Measurements from ENCODE around the gene GZMH.
"Not testable (repeated sequence)": the region's sequence is repeated elsewhere in the genome, so short reads cannot be mapped to it uniquely, and the experiment has no call there.

The GZMH gene, protein sequence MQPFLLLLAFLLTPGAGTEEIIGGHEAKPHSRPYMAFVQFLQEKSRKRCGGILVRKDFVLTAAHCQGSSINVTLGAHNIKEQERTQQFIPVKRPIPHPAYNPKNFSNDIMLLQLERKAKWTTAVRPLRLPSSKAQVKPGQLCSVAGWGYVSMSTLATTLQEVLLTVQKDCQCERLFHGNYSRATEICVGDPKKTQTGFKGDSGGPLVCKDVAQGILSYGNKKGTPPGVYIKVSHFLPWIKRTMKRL

DNA sequence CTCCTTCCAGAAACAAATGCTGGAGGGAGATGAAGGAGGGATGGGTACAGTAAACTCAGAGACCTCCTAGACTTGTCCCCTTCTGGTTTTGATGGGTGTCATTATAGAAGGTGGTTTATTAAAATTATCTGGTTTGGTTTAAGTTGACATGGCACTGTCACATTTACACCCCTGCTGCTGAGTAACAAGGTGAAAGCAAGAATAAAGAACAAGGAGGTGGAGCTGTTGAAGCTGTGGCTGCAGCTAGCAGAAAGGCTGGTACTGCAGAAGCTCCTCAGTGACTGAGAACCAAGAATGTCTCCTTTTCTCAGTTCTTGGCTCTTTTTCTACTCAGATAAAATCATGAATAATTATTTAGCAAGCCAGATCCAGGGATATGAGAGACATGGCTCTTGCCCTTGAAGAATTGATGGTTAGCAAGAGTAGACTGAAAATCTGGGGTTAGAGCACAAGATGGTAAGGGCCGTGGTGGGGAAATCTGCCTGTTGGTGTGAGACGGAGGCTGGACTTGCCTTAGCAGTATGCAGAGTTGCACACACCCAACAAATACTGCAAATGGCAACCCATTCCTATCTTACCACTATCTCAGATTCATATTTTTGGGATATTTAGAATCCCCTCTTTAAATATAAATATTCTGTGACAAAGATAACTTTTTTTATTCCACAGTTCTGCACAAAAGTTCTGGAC is at the start of gene GZMH:
GZMH (minus strand) TSS at position 31 of the 690 bp plus-strand sequence. CDS start 72 bp downstream, outside the sequence.
- no peak for DNase-seq (ENCODE audit: low read depth in 2 of 2)

DNA sequence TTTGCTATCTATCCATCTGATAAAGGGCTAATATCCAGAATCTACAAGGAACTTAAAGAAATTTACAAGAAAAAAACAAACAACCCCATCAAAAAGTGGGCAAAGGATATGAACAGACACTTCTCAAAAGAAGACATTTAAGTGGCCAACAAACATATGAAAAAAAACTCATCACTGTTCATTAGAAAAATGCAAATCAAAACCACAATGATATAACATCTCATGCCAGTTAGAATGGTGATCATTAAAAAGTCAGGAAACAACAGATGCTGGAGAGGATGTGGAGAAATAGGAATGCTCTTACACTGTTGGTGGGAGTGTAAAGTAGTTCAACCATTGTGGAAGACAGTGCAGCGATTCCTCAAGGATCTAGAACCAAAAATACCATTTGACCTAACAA is 38.9 kb upstream of the GZMH start:
- not testable (repeated sequence) for DNase-seq (ENCODE audit: low read depth in 2 of 2)

DNA sequence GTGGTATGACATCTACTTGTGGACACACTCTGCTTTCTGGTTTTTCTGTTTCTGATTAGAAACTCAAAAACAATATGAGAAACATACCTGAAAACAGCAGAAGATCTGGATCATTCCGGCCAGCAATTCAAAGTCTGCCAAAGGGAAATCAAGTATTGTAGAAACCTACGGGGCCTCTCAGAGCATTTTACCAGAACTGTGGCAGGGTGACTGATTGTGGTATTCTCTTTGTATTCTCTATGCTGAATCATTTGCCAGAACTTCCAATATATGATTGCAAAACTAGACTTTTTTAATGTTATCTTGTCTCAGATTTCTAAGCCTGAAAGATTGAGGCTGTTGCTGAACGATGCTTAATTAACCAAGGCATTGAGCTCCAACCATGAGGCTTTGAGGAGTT is 30.4 kb upstream of the GZMH start:
- no peak for DNase-seq (ENCODE audit: low read depth in 2 of 2)

DNA sequence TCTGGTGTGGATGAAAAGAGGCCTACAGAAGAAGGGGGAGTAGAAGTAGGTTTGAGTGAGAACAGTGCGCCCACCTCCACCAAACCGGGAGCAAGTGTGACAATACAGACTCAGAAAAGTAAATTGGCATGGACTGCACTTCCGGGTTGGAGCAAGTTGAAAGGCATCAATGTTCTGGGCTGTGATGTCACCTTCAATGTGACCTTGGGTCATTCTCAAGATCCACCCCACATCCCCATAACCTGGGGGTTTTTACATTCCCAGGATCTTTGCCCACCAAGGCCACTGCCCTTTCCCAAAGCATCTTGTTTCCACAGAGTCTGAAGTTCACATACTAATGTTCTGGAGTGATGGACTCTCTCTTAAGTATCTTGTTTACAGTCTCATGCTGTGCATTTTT is 29.8 kb upstream of the GZMH start:
- DNase-seq (ENCODE audit: low read depth in 2 of 2), result no peak

DNA sequence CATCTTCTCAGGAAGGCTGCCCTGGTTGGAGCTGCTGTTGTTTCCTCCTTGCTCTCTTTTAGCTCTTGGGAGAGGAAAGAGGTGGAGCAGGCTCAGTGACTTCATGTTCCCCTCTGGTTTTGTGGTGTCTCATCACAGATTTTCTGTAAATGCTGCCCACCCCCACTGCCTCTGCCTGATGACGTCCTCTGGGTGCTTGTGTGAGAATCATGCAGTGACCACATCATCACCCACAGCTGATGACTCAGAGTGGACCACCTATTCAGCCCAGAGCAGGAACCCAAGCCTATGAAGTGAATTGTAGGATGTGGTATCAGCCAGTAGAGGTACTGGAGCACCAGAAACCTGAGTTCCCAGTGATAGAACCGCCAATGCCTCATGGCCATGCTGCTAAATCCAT is 24.7 kb upstream of the GZMH start, which contains the start of gene GZMB:
GZMB (minus strand) TSS at position 33 of the 400 bp plus-strand sequence; CDS start at position 3, 30 bp downstream.
- no peak for DNase-seq (ENCODE audit: low read depth in 2 of 2)

DNA sequence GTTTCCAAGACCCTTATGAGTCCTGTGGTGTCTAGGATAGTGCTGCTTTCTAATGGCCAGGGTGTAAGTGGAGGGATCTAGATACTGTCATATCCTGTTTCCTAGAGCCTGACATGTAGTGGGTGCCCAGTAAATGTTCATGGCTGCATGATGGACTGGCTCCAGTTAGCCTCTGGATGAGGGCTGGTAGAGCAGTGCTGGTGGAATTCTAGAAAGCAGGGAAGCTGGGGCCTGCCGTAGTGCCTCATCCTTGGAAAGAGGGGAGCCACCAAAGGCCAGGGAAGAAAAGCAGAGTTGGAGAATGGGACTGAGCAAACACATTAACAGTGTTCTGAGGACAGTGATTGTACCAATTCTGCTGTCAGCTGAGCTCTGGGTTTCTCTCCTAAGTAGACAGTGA is 23.9 kb upstream of the GZMH start:
- DNase-seq (ENCODE audit: low read depth in 2 of 2), result no peak

DNA sequence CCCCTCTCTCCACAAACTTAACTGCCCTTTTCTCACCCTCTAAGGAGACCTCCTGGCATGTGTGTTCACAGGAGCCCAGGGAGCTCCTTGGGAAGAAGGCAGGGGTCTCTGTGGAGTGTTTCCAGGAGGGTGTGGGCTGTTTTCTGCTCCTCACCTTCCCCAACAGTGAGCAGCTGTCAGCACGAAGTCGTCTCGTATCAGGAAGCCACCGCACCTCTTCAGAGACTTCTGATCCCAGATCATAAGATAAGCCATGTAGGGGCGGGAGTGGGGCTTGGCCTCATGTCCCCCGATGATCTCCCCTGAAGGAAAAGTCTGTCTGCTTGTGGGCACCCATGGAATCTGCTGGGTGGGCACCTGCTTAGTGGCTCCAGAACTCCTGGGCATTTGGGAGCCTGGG is 23.3 kb upstream of the GZMH start:
- DNase-seq (ENCODE audit: low read depth in 2 of 2), result no peak

DNA sequence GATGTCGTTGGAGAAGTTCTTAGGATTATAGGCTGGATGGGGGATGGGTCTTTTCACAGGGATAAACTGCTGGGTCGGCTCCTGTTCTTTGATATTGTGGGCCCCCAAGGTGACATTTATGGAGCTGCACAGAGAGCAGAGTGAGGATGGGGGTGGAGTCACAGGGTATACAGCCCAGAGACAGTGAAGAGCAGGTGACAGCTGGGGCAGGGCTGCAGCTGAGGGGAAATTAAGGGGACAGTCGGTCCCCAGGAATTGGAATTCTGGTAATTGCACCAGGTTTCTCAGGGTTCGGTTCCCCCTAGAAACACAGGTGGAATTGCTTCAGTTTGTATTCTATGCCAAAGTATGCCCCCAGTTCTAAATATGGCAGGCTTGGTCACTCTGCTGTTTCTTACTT is 22.9 kb upstream of the GZMH start:
- DNase-seq (ENCODE audit: low read depth in 2 of 2), result no peak

DNA sequence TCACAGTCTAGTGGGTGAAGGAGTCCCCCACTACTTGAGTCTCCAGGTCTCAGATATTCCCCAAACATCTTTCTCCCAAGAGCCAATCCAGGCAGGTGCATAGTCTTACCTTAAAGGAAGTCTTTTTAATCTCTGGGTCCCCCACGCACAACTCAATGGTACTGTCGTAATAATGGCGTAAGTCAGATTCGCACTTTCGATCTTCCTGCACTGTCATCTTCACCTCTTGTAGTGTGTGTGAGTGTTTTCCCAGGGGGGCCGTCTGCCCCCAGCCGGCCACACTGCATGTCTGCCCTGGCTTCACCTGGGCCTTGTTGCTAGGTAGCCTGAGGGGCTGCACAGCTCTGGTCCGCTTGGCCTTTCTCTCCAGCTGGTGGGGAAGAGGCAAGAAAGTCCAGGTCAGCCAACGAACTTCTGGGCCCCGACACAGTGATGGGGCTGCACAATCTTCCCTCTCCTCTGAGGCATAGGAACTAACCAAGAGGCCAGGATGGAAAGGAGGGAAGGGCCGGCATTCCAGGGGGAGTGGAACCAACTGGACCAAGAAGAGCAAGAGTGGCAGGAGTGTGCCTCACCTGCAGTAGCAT is 22.4 kb upstream of the GZMH start:
- DNase-seq (ENCODE audit: low read depth in 2 of 2), result no peak

DNA sequence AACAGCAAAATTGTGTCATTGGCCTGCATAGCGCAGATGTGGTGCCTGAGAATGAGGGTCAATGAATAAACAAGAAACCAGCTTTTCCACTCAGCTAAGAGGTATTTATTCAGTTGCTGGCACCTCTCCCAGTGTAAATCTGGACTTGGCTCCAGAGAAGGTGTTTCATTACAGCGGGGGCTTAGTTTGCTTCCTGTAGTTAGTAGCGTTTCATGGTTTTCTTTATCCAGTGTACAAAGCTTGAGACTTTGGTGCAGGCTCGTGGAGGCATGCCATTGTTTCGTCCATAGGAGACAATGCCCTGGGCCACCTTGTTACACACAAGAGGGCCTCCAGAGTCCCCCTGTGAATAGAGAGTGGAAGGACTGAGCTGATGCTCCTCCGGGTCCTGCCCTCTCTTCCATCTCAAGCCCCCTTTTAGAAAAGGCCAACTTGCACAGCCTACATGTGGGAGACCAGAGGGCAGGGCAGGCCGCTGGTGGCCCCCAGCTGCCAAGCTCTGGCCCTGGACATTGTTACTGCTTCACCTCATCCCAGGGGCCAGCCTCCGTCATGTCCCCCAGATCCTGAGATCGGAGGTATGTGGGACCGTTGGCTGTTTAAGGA is 21.5 kb upstream of the GZMH start:
- DNase-seq (ENCODE audit: low read depth in 2 of 2), result no peak

DNA sequence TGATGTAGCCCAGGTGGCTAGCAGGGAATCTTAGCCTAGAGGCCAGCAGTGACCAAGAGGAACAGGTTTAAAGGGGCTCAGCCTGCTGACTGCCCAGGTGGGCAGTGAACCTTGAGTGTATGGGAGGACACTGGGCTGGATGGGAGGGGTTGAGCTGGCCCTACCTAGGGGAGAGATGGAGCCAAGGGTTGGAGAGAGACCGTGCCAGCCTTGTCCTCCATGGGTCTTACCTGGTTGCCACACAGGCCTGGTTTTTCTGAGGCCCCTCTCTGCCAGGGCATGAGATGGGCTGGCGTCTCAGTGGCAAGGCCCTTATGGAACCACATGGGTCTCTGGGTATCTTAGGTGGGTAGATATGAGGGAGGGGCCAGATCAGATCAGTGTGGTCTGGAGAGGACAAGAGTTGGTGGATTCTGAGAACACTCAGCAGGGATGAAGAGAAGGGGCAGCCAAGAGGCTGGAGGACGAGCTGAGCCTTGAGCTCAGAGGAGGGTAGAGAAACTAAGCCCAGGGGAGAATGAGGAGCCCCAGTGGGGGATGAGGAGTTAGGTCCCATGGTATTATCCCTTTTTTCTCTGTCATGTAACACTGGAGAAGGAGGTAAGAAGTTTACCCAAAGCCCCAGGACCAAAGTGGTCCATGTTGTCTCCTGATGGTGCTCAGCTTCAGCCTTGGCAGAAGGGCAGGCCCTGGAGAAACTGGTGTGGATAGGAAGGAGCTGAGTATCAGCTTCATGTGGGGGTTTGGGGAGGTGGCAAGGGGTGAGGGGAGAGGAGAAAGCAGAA is 20.8 kb upstream of the GZMH start:
- DNase-seq (ENCODE audit: low read depth in 2 of 2), result no peak

DNA sequence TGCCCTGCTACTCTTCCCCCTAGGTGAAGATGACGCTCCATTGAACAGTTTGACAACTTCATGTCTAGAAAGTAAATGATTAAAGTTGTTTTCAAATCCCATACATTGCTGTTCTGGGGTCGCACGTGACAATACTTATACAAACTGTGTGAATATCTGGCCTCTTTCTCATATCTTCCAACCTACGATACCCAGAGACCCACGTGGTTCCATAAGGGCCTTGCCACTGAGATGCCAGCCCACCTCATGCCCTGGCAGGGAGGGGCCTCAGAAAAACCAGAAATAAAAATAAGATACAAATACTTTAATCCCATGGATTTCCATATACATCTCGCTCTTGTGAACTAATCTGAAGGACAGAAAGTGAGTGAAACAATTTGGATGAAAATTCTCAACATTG is 20.0 kb upstream of the GZMH start:
- DNase-seq (ENCODE audit: low read depth in 2 of 2), result no peak

DNA sequence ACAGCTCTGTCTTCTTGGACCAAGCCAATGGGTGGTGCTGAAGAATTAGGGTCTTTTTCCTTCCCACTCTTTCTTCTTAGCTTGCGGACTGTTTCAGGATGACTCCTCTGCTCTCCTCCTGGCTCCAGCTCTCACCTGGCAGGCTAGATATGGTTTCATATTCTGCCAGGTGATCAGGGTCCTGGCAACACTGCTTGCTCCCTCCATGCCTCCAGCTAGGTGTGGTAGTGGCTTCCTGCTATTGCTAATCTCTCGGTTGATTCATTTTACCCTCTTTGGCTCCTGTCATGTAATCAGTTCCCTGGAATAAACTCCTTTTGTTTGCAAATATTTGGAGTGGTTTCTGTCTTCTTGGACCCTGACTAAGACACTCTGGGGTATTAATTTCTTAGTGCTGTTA is 4.3 kb upstream of the GZMH start:
- no peak for DNase-seq (ENCODE audit: low read depth in 2 of 2)

DNA sequence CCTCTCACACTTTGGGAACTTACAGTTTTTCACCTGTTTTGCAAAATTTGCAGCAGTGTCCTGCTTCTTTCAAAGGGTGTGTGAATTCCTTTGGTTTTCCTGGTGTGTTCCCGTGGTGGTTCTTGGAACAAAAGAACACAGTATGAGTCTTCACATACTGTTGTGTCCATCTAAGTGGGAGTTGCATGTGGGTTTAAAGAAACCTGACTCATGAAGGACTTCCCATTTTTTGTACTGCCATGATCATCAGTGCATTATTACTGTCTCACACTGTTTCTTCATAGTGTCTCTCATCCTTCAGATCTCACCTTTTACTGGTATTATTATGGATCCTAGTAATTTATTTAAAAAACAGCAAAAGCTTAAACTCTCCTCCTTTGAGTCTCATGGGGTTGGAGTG is 3.8 kb upstream of the GZMH start:
- no peak for DNase-seq (ENCODE audit: low read depth in 2 of 2)

DNA sequence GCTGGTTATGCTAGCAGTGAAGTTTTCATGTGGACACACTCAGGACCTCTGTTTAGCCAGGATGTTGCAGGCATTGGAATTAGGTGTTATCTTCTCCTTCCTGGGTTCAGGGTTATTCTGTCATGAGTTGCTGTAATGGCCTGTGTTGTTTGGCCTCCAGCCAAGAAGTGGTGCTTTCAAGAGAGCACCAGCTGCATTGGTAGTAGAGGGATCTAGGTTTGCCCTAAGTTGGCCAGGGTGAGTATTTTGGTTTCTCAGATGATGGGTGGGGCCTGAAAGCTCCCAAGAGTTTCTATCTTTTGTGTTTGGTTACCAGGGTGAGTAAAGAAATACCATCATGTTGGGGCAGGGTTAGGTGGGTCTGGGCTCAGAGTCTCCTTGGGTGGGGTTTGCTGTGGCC is 2.7 kb upstream of the GZMH start:
- no peak for DNase-seq (ENCODE audit: low read depth in 2 of 2)

DNA sequence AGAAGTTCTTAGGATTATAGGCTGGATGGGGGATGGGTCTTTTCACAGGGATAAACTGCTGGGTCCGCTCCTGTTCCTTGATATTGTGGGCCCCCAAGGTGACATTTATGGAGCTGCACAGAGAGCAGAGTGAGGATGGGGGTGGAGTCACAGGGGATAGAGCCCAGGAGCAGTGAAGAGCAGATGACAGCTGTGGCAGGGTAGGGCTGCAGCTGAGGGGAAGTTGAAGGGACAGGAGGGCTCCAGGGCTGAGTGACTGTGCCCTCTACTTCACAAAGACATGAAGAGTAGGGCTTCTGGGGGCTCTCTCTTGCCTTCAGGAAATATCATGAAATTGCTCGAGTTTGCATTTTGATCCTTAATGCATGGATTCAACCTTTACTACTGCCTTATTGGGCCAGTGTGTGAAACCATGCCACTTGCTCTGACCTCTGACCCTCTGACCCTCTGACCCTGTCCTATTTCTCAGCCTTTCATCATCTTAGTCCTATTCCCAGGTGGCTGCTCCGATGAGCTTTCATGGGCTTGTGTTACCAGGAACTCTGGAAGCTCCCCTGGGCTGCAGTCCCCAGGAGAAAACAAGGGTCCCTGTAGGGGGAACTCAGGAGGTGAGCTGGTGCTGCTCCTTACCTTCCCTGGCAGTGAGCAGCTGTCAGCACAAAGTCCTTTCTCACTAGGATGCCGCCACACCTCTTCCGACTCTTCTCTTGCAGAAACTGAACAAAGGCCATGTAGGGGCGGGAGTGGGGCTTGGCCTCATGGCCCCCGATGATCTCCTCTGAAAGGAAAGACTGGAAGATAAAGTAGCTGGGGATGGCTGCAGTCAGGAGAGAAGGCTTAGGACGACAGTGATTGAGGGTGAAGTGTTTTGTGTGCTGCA is 1.6 kb downstream of the GZMH start:
- DNase-seq (ENCODE audit: low read depth in 2 of 2), result no peak

DNA sequence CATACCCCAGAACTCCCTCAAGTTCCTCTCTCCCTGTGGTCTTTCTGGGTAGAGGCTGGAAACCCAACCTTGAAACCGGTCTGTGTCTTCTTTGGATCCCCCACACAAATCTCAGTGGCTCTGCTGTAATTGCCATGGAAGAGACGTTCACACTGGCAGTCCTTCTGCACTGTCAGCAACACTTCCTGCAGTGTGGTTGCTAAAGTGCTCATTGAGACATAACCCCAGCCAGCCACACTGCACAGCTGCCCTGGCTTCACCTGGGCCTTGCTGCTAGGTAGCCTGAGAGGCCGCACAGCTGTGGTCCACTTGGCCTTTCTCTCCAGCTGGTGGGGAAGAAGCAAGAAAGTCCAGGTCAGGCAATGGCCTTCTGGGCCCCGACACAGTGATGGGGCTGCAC is 2.4 kb downstream of the GZMH start:
- no peak for DNase-seq (ENCODE audit: low read depth in 2 of 2)

DNA sequence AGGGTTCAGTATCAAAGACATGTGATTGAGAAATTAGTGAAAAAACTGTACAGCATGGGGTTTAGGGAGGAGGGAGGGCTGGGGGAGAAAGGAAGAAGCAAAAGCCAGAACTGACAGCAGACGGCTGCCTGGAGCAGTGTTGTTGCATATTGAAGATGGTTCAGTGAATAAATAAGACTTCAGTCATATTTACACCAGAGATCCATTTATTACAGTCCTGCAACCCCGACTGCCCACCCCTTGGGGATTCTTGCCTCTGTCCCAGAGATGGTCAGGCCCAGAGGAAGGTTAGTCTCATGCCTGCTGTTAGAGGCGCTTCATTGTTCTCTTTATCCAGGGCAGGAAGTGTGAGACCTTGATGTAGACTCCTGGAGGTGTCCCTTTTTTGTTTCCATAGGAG is 3.2 kb downstream of the GZMH start:
- no peak for DNase-seq (ENCODE audit: low read depth in 2 of 2)

DNA sequence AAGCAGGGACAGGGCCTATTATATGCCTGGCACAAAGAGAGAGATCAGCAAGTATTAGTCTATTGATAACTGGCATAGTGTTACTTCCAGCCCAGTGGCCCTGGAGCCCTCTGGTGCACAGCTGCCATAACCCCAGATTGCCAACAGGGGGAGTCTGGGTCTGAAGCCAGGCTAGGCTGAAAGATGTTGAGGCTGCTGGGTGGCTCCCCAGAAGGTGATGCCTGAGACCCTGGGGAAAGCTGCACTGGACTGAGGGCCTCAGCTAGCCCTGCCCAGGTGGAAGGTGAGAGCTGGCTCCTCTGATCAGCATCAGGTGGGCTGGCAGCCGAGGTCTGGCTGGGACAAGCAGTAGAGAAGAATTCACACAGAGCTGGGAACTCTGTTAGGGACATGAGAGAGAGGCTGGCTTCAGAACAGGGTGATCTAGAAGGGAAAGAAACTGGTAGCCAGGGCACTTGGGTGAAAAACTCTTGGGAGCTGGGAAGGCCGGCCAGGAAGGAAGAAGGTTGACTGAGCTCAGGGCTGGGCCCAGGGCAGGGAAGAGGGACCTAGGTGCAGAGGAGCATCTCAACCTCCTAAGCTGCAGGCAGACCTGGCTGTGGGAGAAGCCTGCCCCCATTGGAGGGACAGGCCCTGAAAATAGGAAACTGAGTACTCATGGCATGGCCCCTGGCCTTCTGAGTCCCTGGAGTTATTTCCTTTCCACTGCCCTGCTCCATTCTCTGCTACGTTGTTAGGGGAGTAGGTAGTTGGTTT is 3.9 kb downstream of the GZMH start:
- DNase-seq (ENCODE audit: low read depth in 2 of 2), result peak; percentile 31 to 43

DNA sequence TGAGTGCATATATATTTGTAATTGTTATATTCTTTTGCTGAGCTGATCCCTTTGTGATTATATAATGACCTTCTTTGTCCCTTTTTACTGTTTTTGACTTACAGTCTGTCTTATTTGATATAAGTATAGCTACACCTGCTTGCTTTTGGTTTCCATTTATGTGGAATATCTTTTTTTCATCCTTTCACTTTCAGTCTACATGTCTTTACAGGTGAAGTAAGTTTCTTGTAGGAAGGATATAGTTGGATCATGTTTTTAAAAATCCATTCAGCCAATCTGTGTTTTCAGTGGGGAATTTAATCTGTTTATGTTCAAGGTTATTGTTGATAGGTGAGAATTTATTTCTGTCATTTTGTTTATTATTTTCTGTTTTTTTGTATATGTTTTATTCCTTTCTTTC is 12.1 kb downstream of the GZMH start:
- DNase-seq (ENCODE audit: low read depth in 2 of 2), result no peak

Data from stimulated activated CD4-positive, alpha-beta T cell treated with anti-CD3 and anti-CD28 coated beads, Interleukin-1b, Interleukin-23, amount 100 ng/mL, for 1 hour (primary cell).